HG02610 (cell line): ENCODE measurements around the gene KCNJ12.
"Not testable (repeated sequence)": the region's sequence is repeated elsewhere in the genome, so short reads cannot be mapped to it uniquely, and the experiment has no call there.

Experiments
- ATAC-seq: cut with Tn5 transposase; IDR thresholded peaks from one replicate; pipeline ENCODE4 v1.9.1; 2021; ENCODE audit warnings: mild to moderate bottlenecking, moderate library complexity; ENCODE audit not compliant: unreplicated experiment

Gene KCNJ12

DNA sequence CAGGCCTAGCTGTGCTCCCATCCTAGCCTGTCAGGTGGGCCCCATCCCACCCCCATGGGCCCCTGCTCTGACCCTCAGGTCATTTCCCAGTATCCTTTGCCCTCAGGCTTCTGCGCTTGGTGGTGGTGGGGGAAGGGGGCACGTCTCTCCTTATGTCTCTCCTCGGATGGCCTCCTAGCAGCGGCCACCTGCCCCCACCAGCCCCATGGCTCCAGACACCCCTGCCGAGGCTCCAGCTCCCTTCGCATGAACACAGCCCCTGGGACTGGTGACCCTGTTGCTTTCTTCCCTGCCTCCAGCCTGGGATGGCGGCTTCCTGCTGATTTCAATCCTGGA, 27.3 kb upstream of the KCNJ12 start:
- not testable (repeated sequence) for ATAC-seq

DNA sequence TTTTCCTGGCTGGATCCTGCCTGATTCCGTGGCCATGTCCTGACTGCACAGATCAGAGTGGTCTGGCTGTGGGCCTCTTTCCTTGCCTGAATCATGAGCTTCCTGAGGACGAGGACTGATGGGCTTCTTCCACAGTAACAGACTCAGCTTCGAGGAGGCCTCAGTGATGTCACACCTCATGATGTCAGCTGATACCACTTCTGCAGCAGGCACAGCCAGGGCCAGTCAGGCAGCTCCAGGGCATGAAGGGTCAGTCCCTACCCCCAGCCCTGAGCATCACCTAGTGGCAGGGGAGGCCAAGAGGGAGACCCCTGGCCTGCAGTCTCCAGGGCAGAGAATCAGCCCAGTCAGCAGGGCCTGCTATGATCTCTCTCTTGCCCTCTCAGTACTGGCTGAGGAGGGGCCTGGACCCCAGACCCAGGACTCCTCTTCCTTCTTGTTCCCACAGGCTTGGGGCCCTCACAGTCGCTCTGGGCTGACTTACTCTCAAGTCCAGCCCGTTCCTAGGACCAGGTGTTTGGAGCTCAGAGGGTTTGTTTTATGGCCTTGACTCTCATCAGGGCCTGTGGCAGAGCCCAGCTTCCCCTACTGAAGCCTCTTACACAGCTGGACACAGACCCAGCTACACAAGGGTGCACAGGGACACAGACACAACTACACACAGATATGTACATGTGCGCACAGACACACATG, 26.7 kb upstream of the KCNJ12 start:
- not testable (repeated sequence) for ATAC-seq

DNA sequence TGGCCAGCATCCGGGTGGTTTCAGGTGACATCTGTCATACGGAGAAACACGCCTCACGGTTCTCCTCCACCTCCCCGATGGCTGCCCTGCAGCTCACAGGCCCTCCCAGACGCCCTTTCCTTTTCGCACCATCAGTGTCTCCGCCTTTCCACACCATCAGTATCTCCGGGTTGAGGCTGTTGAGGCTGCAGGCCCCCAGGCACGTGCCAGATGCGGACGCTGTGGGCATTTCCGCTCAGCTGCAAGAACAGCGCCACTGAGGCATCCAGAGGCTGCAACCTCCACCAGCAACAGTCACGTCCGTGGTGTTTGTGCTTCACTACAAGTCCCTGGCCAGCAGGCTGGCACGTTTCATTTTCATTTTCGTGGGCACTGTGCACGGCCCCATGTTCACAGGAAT, 25.7 kb upstream of the KCNJ12 start:
- not testable (repeated sequence) for ATAC-seq

DNA sequence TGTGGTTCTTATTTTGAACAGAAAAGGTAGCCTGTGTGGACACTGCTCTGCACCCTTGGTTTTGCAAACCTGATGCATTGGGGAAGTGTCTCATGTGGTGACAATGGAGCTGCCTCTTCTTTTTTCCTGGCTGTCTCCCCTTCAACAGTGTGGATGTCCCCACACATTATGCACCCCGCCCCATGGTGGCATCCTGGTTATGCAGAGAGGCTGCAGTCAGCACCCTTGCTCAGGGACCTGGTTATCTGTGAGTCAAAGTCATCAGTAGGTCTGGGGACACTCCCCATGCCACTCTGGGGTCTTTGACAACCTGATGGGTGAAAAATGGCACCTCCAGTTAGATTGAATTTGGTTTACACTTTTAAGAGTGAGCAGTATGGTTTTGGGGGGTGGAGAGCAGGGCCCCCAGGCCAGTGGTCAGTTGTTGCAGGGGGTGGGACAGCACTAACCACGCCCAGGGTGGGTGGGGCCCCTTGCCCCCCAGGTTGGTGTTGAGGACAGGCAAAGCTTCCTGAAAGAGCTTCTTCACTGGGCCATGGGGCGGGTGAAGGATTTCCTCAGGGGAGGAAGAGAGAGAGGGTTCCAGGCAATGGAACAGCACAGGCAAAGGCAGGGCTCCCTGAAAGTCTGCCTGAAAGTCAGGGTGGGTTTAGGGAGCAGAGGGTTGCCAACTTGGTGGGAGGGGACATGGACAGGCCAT, 24.6 kb upstream of the KCNJ12 start:
- no peak for ATAC-seq

DNA sequence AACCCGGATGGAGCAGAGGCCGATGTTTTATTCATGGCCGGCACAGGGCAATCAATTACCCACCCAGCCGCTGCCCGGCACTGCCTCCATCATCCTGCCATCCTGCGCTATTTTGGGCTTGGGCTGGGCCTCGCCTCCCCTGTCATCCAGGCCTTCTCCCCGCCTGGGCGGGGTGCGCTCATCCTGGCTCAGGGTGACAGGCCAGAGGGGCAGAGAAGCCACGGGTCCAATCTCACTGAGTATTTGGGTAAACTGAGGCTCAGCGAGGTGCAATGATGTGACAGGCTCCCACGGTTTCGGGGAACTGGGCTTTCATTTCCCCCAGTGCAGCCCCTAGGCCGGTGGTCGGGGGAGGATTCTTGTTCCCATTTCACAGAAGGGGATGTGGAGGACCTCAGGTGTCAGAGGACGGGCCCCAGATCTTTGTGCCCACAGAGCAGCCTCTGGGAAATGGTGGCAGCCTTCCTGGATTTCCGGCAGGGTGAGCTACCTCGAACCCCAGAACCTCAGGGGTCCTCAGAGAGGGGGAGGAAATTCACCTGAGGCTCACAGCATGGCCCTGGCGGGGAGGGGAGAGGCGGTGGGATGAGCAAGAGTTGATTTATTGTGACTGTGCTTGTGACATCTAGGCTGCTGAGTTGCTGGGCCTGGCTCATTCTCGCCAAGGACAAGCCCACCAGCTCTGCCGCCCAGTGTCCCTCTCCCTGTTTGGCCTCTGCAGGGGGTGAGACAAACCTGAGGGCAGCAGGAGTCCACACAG, 23.8 kb upstream of the KCNJ12 start:
- no peak for ATAC-seq

DNA sequence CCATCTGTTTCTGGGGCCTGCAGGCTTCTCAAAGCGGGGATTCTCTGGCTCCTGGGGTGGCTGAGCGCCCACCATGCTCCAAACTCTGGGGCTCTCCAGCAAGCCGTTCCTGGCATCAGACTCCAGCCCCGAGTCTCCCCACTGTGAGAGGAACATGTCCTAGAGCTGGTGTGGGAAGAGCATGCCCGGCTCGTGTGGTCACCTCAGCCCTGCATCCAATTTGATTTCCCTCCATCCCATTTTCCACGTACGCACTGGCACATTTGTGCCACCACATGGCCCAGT, 23.2 kb upstream of the KCNJ12 start:
- no peak for ATAC-seq

DNA sequence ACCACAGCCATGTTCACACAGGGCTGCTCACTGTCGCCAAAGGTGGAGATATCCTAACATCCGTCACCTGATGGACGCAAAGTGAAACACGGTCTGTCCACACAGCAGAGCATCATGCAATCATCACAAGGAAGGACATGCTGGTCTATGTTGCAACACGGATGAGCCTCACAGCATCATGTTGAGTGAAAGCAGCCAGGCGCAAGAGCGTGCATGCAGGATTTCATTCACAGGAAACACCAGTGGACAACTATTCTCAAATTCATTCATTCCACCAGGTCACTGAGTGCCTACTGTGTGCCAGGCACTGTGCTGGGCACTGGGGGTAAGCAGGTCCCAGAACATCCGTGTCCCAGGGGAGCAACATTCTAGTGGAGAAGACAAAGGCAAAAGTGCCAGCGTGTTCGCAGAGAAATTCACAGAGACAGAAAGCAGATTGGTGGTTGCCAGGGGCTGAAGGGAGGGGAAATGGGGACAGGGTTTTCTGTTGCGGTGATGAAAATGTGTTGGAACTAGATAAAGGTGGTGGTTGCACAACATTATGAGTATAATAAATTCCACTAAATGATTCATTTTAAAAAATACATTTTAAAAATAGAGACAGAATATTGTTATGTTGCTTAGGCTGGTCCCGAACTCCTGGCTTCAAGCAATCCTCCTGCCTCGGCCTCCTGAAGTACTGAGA, 22.7 kb upstream of the KCNJ12 start:
- no peak for ATAC-seq

DNA sequence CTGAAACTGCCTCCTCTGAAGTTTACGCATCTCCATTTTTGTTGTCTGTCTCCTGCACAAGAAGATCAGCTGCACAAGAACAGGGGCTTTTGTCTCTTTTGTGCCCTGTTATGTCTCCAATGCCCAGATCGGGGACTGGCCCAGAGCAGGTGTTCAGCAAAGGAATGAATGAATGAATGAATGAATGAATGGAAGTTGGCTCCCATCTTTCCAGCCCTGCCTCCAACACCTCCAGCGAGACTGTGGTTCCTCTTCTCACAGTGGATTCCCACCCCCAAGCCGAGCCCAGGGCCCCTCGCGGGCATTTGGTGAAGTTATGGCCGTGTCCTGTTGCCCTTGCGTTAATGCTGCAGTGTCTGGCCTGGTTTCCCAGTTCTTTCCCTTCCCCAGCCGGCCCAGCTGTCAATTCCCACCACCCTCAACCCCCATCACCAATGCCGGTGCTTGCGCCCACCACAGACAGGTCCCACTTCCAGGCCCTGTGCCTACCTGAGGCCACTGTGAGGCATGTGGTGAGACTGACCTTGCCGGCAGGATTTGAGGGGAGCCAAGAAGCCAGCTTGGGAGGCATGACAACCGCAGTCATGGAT, 21.3 kb upstream of the KCNJ12 start:
- ATAC-seq: no peak

DNA sequence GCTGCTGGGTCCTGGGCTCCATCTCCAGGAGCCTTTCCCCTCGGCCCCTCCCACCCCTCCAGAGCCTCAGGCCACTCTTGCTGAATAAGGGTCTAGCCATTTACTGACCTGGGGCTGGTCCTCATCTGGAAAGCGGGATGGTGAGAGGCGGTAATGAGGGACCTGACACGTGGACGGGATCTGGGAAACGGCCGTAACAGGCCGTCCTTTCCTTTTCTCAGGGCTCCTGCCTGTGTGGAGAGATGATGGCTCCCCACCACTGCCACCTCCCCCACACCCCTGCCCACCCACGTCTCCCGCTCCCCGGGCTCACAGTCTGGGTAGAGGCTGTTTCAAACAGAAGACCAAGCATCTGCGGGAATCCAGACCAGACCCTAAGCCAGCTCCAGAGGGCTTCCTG, 20.6 kb upstream of the KCNJ12 start:
- no peak for ATAC-seq

DNA sequence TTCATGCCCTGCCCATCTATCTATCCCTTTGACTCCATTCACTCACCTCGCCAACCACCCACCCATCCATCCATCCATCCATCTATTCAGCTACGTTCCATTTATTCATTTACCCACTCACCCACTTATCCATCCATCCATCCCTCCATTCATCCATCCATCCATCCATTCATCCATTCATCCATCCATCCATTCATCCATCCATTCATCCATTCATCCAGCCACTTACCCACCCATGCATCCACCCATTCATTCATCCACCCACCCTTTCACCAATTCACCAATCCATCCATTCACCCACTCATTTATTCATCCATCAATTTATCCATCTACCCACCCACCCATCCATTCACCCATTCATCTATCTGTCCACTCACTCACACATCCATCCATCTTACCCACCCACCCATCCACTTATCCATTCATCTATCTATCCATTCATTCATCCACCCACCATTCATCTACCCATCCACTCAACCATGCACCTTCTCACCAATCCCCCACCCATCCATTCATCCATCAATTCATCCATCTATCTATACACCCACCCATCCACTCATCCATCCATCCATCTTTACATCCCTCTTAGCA, 19.5 kb upstream of the KCNJ12 start:
- ATAC-seq: no peak

DNA sequence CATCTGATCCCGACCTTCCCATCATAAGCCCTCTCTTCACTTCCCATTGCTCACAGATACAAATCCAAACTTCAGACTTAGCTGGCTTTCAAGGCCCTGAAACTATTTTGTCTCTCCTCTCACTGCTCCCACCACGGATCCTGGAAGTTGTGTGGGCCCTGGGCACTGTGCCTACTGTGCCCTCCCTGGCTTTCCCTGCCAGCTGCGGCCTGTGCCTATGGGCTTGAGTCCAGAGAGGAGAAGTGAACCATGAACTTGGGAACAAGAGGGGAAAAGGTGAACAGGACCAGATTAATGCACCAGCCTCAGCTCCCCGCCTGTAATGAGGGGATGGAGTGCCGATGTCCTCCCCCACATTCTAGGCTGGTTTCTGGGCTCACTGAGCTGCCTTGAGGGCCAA, 18.9 kb upstream of the KCNJ12 start:
- no peak for ATAC-seq

DNA sequence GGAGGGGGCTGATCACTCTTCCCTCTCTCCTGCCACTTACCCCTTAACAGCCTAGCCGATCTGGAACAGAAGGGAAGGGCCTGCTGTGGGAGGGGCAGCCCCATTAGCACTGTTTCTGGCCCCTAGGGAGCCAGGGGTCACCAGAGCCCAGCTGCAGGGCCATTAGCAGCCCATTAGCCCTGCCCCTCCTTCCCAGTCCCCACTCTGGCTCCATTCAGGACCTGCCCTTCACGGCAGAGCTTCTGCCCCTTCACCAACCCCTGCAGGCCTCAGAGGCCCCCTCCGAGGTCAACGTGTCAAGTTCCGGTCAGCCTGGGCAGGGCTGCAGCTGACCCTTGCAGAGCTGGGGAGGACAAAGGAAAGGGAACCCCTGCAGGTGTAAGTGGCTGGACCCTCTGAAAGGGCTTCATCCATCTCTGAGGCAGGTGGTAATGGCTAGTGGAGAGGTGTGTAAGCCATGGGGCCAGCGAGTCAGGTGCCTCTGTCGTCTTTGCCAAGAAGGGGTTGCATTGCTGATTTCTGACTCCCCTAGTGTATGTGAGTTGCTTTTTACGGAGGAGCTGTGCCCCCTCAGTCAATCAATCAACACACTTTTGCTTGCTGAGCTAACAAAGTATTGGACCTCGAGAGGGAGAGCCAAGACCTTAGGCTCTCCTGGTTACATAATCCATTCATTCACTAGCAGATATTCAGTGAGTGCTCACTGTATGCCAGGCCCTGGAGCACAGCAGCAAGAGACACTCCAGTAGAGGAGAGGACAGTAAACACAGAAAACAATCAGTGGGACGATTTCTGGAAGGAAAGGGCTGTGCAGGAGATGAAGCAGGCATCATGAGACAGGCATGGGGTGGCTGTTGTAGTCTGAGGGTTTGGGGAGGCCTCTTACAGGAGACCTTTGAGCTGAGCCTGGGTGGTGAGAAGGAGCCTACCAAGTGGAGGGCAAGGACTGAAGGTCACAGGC, 18.2 kb upstream of the KCNJ12 start:
- ATAC-seq: no peak

DNA sequence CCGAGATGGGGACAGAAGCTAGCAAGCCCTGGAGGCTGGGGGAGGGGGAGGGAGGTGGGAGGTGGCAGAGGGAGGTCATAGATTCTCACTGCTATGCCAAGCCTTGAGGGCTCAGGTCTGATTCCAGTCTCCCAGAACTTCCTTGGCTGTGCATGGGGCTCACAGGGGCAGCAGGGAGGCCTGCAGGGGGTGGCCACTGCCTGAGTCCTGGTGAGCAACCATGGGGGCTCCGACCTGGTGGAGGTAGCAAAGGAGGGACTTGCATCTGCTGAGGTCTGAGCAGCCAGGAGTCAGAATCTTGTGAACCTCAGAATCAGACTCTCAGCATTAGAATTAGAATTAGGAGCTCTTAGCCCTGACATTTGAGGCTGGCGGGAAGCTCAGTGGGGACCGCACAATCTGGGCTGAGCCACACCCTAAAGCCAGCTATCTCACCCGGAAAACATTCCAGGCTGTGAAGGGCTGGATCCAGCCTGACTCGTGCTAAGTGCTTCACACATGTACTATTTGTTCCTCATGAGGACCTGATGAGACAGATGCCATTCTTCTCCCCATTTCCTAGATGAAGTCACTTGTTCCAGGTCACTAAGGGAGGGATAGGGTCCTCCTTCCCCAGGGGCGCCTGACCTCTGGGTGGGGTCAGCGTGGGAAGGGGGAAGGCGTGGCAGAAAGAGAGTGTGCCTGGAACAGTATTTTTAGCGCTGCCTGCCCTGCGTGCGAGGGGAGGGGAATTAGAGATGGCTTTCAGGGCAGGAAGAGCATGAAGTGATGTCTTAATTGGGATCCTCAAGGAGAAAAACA, 17.3 kb upstream of the KCNJ12 start:
- ATAC-seq: no peak

DNA sequence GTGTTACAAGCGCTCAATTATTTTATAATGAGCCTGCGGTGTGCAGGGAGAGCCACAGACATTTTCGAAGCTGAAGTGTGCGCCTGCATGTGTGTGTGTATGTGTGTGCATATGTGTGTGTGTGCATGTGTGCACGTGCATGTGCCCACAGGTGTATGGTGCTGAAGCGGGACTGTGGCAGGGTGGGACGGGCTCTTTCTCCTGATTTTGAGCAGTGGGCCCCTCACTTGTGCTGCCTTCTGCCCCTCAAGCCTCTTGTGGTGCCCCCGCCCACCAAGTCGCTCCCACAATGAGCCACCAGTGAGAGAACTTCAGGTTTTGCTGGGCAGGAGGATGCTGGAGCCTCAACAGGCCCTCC, 16.7 kb upstream of the KCNJ12 start:
- ATAC-seq: no peak

DNA sequence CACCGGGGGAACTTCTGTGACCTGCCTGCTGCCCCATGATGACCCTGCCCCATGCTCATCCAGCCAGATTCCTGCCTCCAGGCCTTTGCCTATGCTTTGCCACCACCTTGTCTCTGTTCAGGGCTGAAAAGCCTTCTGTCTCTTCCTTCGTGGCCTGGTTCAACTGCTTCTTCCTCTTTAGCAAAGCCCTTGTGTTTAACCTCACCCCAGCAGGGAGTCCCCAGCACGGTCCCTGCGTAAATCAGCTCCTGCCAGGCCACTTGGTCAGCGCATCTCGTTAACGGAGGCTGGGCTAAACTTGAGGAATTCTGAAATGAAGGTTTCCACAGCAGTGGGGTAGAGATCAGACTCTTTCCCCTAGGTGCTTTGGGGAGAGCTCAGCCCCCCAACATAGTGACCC, 16.1 kb upstream of the KCNJ12 start:
- ATAC-seq: no peak

DNA sequence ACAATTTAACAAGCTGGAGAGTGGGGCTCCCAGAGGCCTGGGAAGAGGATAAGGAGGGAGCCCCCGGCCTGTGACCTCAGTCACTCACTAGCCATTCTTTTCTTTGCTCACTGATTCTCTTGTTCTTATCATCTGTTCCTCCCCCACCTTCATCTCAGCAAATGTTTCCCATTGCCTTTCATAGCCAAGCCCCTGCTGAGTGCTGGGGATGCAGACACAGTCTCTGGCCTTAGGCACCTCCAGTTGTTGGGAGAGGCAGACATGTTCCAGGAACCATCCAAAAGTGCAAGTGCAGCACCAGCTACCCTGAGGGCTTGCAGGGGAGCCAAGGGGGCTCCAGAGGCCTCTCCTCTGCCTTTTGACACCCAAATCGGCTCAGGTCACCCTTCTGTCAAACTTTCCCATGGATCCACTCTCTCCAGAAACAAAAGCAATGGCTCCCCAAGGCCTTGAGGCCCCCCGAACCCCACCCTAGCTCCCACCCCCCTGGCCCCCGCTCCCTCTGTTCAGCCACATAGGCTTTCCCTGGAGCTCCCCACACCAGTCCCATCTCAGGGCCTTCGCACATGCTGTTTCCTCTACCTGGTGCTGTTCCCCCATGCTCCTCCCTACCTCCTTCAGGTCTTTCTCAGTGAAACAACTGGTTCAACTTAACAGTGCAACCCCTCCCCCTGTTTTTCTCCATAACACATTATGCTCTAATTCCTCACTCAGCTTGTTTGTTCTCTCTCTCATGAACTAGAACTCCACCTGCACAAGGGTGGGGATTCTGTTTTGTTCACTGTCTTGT, 14.9 kb upstream of the KCNJ12 start:
- no peak for ATAC-seq

DNA sequence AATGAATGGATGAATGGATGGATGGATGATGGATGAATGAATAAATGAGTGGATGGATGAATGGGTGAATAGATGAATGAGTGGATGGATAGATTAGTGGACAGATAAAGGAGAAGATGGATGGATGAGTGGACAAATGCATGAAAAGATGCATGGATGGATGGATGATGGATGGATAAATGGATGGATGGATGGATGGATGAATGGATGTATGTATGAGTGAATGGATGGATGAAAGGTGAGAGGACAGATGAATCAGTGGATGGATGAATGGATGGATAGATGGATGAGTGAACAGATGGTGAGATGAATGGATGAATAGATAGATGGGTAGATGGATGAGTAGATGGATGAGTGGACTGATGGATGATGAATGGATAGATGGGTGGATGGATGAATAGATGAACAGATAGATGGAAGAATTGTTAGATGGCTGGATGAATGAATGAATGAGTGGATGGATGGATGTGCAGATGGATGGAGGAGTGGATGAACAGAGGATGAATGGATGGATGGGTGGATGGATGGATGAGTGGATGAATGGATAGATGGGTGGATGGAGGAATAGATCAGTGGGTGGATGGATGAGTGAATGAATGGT, 13.7 kb upstream of the KCNJ12 start:
- no peak for ATAC-seq
